IMR-90 (cell line): Measurements from ENCODE around the gene SPRR2E. TPM values are rescaled to one million over a fixed set of nuclear protein-coding genes. Genes with fewer than 3 reads are reported as not detected.

ENCODE experiments used
- ATAC-seq: fragments of 200-7000 bp; cut with Tn5 transposase; 2 replicates; pipeline ENCODE4 v1.9.1; 2020; ENCODE audit warnings: low read depth, mild to moderate bottlenecking, moderate library complexity
- BruUV-seq: library from RNA; stranded (reverse); fragments of 400-500 nt; replicated peaks from 2 replicates; lab custom pipeline; 2021; lab: Mats Ljungman, UMichigan
- CTCF ChIA-PET: fragments of 300-600 bp; formaldehyde crosslinking; extraction: SDS; loops from one replicate; lab custom pipeline; 2021; ENCODE audit warnings: antibody characterized with exemption; lab: Yijun Ruan, JAX
- POLR2A ChIA-PET: fragments of 300-600 bp; sonication (Branson Sonifier 250); formaldehyde crosslinking; loops from one replicate; lab custom pipeline; 2022; ENCODE audit warnings: antibody characterized with exemption; ENCODE audit not compliant: unreplicated experiment; lab: Charles Lee
- DNase-seq: peaks from one replicate; pipeline ENCODE4 v3.0.0; 2013
- H2AFZ ChIP-seq: replicated peaks from 2 replicates; pipeline ENCODE3; 2013; ENCODE audit warnings: low read length, mild to moderate bottlenecking; ENCODE audit not compliant: poor library complexity
- H2AK5ac ChIP-seq: 2 replicates; pipeline ENCODE4 v1.6.1; 2013; ENCODE audit warnings: low read depth, low read length, inconsistent platforms
- H2AK9ac ChIP-seq: replicated peaks from 2 replicates; pipeline ENCODE3; 2013; ENCODE audit warnings: mild to moderate bottlenecking, low read depth, low read length, moderate library complexity; ENCODE audit not compliant: poor library complexity
- H2BK120ac ChIP-seq: 2 replicates; pipeline ENCODE4 v1.6.1; 2013; ENCODE audit warnings: low read depth, low read length, inconsistent platforms
- H2BK15ac ChIP-seq: 3 replicates; pipeline ENCODE4 v1.6.1; 2013; ENCODE audit warnings: low read depth, low read length, inconsistent platforms
- H2BK20ac ChIP-seq: 2 replicates; pipeline ENCODE4 v1.6.1; 2013; ENCODE audit warnings: low read depth, mild to moderate bottlenecking, inconsistent platforms, low read length, moderate library complexity
- H2BK5ac ChIP-seq: 2 replicates; pipeline ENCODE4 v1.6.1; 2013; ENCODE audit warnings: mild to moderate bottlenecking, low read depth, low read length, inconsistent platforms; ENCODE audit not compliant: poor library complexity, severe bottlenecking
- H3K14ac ChIP-seq: replicated peaks from 2 replicates; pipeline ENCODE4 v1.6.1; 2013; ENCODE audit warnings: low read depth, low read length, inconsistent platforms
- H3K18ac ChIP-seq: 2 replicates; pipeline ENCODE4 v1.6.1; 2013; ENCODE audit warnings: low read depth, low read length, control low read depth
- H3K23ac ChIP-seq: 2 replicates; pipeline ENCODE4 v1.6.1; 2013; ENCODE audit warnings: low read depth, low read length, inconsistent platforms
- H3K27ac ChIP-seq: 2 replicates; pipeline ENCODE4 v1.5.1; 2013; ENCODE audit warnings: mild to moderate bottlenecking, control low read depth, low read length; ENCODE audit not compliant: insufficient read depth
- H3K27me3 ChIP-seq: 2 replicates; pipeline ENCODE4 v1.6.1; 2013; ENCODE audit warnings: low read length; ENCODE audit not compliant: control insufficient read depth, insufficient read depth
- H3K36me3 ChIP-seq: 2 replicates; pipeline ENCODE4 v1.6.1; 2013; ENCODE audit warnings: low read length, mixed read lengths; ENCODE audit not compliant: control insufficient read depth, insufficient read depth
- H3K4ac ChIP-seq: 2 replicates; pipeline ENCODE4 v1.6.1; 2013; ENCODE audit warnings: low read depth, low read length, inconsistent platforms
- H3K4me1 ChIP-seq: 2 replicates; pipeline ENCODE4 v1.6.1; 2013; ENCODE audit warnings: low read length, mixed read lengths; ENCODE audit not compliant: control insufficient read depth, insufficient read depth
- H3K4me2 ChIP-seq: 2 replicates; pipeline ENCODE4 v1.6.1; 2013; ENCODE audit warnings: low read depth, mild to moderate bottlenecking, control low read depth, low read length, moderate library complexity
- H3K4me3 ChIP-seq: 2 replicates; pipeline ENCODE4 v1.5.1; 2013; ENCODE audit warnings: low read depth, mild to moderate bottlenecking, control low read depth, low read length, moderate library complexity; ENCODE audit not compliant: insufficient read depth
- H3K56ac ChIP-seq: 2 replicates; pipeline ENCODE4 v1.6.1; 2013; ENCODE audit warnings: low read length, inconsistent platforms; ENCODE audit not compliant: insufficient read depth; ENCODE audit errors: extremely low read depth
- H3K79me1 ChIP-seq, 2 experiments: 2 replicates each; pipeline ENCODE4 v1.6.1; 2013; ENCODE audit warnings: low read length in 2 of 2, inconsistent platforms in 1 of 2, low read depth in 1 of 2
- H3K9ac ChIP-seq: 2 replicates; pipeline ENCODE4 v1.6.1; 2013; ENCODE audit warnings: low read depth, low read length, control low read depth
- H3K9me1 ChIP-seq: 2 replicates; pipeline ENCODE4 v1.6.1; 2013; ENCODE audit warnings: low read length, inconsistent platforms; ENCODE audit not compliant: insufficient read depth
- H3K9me3 ChIP-seq: 2 replicates; pipeline ENCODE4 v1.6.1; 2013; ENCODE audit warnings: low read length; ENCODE audit not compliant: control insufficient read depth, insufficient read depth
- H4K20me1 ChIP-seq: 2 replicates; pipeline ENCODE4 v1.6.1; 2013; ENCODE audit warnings: low read length, inconsistent platforms; ENCODE audit not compliant: insufficient read depth
- H4K5ac ChIP-seq: 2 replicates; pipeline ENCODE4 v1.6.1; 2013; ENCODE audit warnings: mild to moderate bottlenecking, low read depth, low read length, control low read depth
- H4K8ac ChIP-seq, 2 experiments: 2 replicates each; pipeline ENCODE4 v1.6.1; 2013; ENCODE audit warnings: low read depth in 2 of 2, low read length in 2 of 2, control low read depth in 1 of 2, inconsistent platforms in 1 of 2
- H4K91ac ChIP-seq: 2 replicates; pipeline ENCODE4 v1.6.1; 2013; ENCODE audit warnings: low read depth, low read length, inconsistent platforms; ENCODE audit not compliant: insufficient read depth
- BHLHE40 ChIP-seq: fragments of 150-350 bp; IDR thresholded peaks from 2 replicates; pipeline ENCODE4 v1.6.1; 2016; ENCODE audit warnings: mild to moderate bottlenecking, low read depth, low read length
- CEBPB ChIP-seq: IDR thresholded peaks from 2 replicates; pipeline ENCODE4 v1.6.1; 2012; ENCODE audit warnings: low read depth, low read length, improper control_type of control experiment
- CHD1 ChIP-seq: IDR thresholded peaks from 2 replicates; pipeline ENCODE4 v1.6.1; 2012; ENCODE audit warnings: low read depth, low read length, improper control_type of control experiment
- FOS ChIP-seq: fragments of 150-350 bp; IDR thresholded peaks from 2 replicates; pipeline ENCODE4 v1.6.1; 2016; ENCODE audit warnings: low read depth, low read length
- MAFK ChIP-seq: IDR thresholded peaks from 2 replicates; pipeline ENCODE4 v1.6.1; 2012; ENCODE audit warnings: low read depth, low read length, improper control_type of control experiment
- MAZ ChIP-seq: IDR thresholded peaks from 2 replicates; pipeline ENCODE4 v1.6.1; 2012; ENCODE audit warnings: low read depth, mild to moderate bottlenecking, low read length, improper control_type of control experiment, moderate library complexity, borderline replicate concordance
- MXI1 ChIP-seq: IDR thresholded peaks from 2 replicates; pipeline ENCODE4 v1.6.1; 2012; ENCODE audit warnings: low read depth, mild to moderate bottlenecking, low read length, moderate library complexity, borderline replicate concordance
- NFE2L2 ChIP-seq: fragments of 150-350 bp; IDR thresholded peaks from 2 replicates; pipeline ENCODE4 v1.6.1; 2016; ENCODE audit warnings: low read depth, mild to moderate bottlenecking, low read length
- POLR2A ChIP-seq: IDR thresholded peaks from 2 replicates; pipeline ENCODE4 v1.6.1; 2012; ENCODE audit warnings: mild to moderate bottlenecking, low read depth, low read length
- RAD21 ChIP-seq: IDR thresholded peaks from 2 replicates; pipeline ENCODE4 v1.6.1; 2012; ENCODE audit warnings: low read length, improper control_type of control experiment
- RCOR1 ChIP-seq: IDR thresholded peaks from 2 replicates; pipeline ENCODE4 v1.6.1; 2012; ENCODE audit warnings: mild to moderate bottlenecking, low read length, improper control_type of control experiment; ENCODE audit not compliant: insufficient replicate concordance
- RFX5 ChIP-seq: IDR thresholded peaks from 2 replicates; pipeline ENCODE4 v1.8.0; 2012; ENCODE audit warnings: low read depth, mild to moderate bottlenecking, low read length, moderate library complexity
- SMC3 ChIP-seq: fragments of 150-350 bp; IDR thresholded peaks from 2 replicates; pipeline ENCODE4 v1.6.1; 2016; ENCODE audit warnings: low read depth, mild to moderate bottlenecking, antibody characterized with exemption, low read length, moderate library complexity
- dilution Hi-C: fragments of 300-500 bp; cut with HindIII; formaldehyde crosslinking; loops from one replicate; pipeline ENCODE4 v1.14.3; 2018; ENCODE audit warnings: low sequenced_read_pairs; ENCODE audit not compliant: unreplicated experiment
- in situ Hi-C: fragments of 300-500 bp; cut with MboI; formaldehyde crosslinking; loops from 3 replicates; pipeline ENCODE4 v1.14.3; 2019; ENCODE audit warnings: low sequenced_read_pairs, inconsistent platforms, mixed read lengths
- intact Hi-C: fragments of 100-400 bp; cut with micrococcal nuclease; formaldehyde crosslinking; loops from 2 replicates; pipeline ENCODE4 v1.10.0; 2022
- polyA plus RNA-seq, 3 experiments: library from polyadenylated mRNA; depleted of rRNA; stranded (reverse); fragments of >200 nt; gene quantifications; 2 replicates each; pipeline ENCODE4 v1.2.3, GENCODE V29; 2012; ENCODE audit warnings: low replicate concordance in 1 of 3
- total RNA-seq: library from RNA; depleted of rRNA; stranded (reverse); fragments of >200 nt; gene quantifications from 2 replicates; pipeline ENCODE4 v1.2.3, GENCODE V29; 2012
- TF ChIP-seq, protein P1 (sequence below): conservative IDR thresholded peaks from 2 replicates; pipeline ENCODE4 v1.5.1; 2012; ENCODE audit warnings: mild to moderate bottlenecking, low read depth, low read length, improper control_type of control experiment
- TF ChIP-seq, protein P2 (sequence below): fragments of 150-350 bp; IDR thresholded peaks from 2 replicates; pipeline ENCODE4 v1.6.1; 2017; ENCODE audit warnings: mild to moderate bottlenecking, antibody characterized with exemption, low read length, low read depth
- TF ChIP-seq, protein P3 (sequence below): fragments of 150-350 bp; IDR thresholded peaks from 2 replicates; pipeline ENCODE4 v1.6.1; 2016; ENCODE audit warnings: low read depth, mild to moderate bottlenecking, low read length, moderate library complexity, borderline replicate concordance

Gene SPRR2E
- total and polyA plus RNA-seq, 2 of the 4 experiments (the other 2 are of a cell fraction) = not detected

DNA sequence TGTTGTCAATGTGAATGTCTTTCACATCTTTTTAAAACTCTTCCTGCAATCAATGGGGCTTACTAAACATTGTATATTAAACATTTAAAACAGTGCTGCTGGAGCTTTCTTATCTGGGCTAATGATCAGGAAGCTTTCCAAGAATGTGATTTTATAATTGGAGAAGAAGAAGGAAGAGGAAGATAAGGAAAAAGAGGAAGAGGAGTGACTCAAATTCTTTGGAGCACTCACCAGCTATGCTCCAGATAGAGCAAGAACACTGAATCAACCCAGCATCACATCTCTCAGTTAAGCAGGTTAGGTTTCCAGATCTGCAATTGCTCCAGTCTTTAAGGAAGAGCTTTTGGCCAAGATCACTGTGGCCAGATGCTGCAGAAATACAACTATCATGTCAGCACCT lies 1.4 kb upstream of the SPRR2E start:
- dilution Hi-C loops = no loop called here
- no peaks in the 10 kb centered on the region for H3K4me1 ChIP-seq
- no peak overlapping the region for H3K23ac ChIP-seq
- BruUV-seq = no TSS peak
- H4K8ac ChIP-seq = no peak overlapping the region
- no peaks in the 10 kb centered on the region for H3K9me3 ChIP-seq
- H3K4ac ChIP-seq = no peak overlapping the region
- H3K4me2 ChIP-seq = no peak overlapping the region
- H3K18ac ChIP-seq = no peak overlapping the region
- H4K5ac ChIP-seq = no peak overlapping the region
- H2BK5ac ChIP-seq = no peak overlapping the region
- H2AK9ac ChIP-seq = no peak overlapping the region
- no peak overlapping the region for H2BK15ac ChIP-seq
- H3K9ac ChIP-seq = no peak overlapping the region
- no peak overlapping the region for H2BK20ac ChIP-seq
- no peak overlapping the region for H3K56ac ChIP-seq
- no peak overlapping the region for H4K91ac ChIP-seq
- H4K20me1 ChIP-seq = no peaks in the 10 kb centered on the region
- ChIA-PET CTCF (no interaction called here), POLR2A (no interaction called here)
- H3K36me3 ChIP-seq = no peaks in the 10 kb centered on the region
- no peak overlapping the region for H3K4me3 ChIP-seq
- H3K27me3 ChIP-seq = no peaks in the 10 kb centered on the region
- H2AFZ ChIP-seq = no peak overlapping the region
- in situ Hi-C loops = no loop called here
- no peak overlapping the region for H3K27ac ChIP-seq
- TF ChIP-seq POLR2A (no peak), RFX5 (no peak), RAD21 (no peak), NFE2L2 (no peak), FOS (no peak), CEBPB (no peak), BHLHE40 (no peak), CHD1 (no peak), SMC3 (no peak), MAFK (no peak), MXI1 (no peak), RCOR1 (no peak), MAZ (no peak)
- TF ChIP-seq, protein P1, sequence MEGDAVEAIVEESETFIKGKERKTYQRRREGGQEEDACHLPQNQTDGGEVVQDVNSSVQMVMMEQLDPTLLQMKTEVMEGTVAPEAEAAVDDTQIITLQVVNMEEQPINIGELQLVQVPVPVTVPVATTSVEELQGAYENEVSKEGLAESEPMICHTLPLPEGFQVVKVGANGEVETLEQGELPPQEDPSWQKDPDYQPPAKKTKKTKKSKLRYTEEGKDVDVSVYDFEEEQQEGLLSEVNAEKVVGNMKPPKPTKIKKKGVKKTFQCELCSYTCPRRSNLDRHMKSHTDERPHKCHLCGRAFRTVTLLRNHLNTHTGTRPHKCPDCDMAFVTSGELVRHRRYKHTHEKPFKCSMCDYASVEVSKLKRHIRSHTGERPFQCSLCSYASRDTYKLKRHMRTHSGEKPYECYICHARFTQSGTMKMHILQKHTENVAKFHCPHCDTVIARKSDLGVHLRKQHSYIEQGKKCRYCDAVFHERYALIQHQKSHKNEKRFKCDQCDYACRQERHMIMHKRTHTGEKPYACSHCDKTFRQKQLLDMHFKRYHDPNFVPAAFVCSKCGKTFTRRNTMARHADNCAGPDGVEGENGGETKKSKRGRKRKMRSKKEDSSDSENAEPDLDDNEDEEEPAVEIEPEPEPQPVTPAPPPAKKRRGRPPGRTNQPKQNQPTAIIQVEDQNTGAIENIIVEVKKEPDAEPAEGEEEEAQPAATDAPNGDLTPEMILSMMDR = no peak
- TF ChIP-seq, protein P2, sequence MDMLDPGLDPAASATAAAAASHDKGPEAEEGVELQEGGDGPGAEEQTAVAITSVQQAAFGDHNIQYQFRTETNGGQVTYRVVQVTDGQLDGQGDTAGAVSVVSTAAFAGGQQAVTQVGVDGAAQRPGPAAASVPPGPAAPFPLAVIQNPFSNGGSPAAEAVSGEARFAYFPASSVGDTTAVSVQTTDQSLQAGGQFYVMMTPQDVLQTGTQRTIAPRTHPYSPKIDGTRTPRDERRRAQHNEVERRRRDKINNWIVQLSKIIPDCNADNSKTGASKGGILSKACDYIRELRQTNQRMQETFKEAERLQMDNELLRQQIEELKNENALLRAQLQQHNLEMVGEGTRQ = no peak
- TF ChIP-seq, protein P3, sequence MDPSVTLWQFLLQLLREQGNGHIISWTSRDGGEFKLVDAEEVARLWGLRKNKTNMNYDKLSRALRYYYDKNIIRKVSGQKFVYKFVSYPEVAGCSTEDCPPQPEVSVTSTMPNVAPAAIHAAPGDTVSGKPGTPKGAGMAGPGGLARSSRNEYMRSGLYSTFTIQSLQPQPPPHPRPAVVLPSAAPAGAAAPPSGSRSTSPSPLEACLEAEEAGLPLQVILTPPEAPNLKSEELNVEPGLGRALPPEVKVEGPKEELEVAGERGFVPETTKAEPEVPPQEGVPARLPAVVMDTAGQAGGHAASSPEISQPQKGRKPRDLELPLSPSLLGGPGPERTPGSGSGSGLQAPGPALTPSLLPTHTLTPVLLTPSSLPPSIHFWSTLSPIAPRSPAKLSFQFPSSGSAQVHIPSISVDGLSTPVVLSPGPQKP = no peak
- no peak overlapping the region for H3K14ac ChIP-seq
- H3K79me1 ChIP-seq = no peaks in the 10 kb centered on the region
- DNase-seq (no peak), ATAC-seq (no peak)
- no peak overlapping the region for H2AK5ac ChIP-seq
- no peaks in the 10 kb centered on the region for H3K9me1 ChIP-seq
- intact Hi-C loops = no loop called here
- no peak overlapping the region for H2BK120ac ChIP-seq
